Astrocyte (in vitro differentiated cells and primary cell): ENCODE measurements around the gene CYBA. TPM values are rescaled to one million over a fixed set of nuclear protein-coding genes. Genes with fewer than 3 reads are reported as not detected.
A peak's percentile ranks its signal among the peaks of the same experiment; 100 is the strongest.

ENCODE experiments used
- DNase-seq: peaks from one replicate; pipeline ENCODE4 v3.0.0-alpha.2; 2010; ENCODE audit warnings: low read depth
- FAIRE-seq: peaks from 2 replicates; lab custom pipeline; 2011; peaks lifted over from hg19 to GRCh38; lab: Jason Lieb, UNC
- H2AFZ ChIP-seq: 2 replicates; pipeline ENCODE4 v1.6.0; 2012; ENCODE audit warnings: low read depth, low read length, inconsistent platforms
- H3K27ac ChIP-seq: 2 replicates; pipeline ENCODE4 v1.5.1; 2011; ENCODE audit warnings: low read depth, low read length, inconsistent platforms
- H3K27me3 ChIP-seq: 2 replicates; pipeline ENCODE4 v1.6.0; 2011; ENCODE audit warnings: low read length, inconsistent platforms; ENCODE audit not compliant: insufficient read depth
- H3K36me3 ChIP-seq: 2 replicates; pipeline ENCODE4 v1.5.1; 2011; ENCODE audit warnings: low read length, inconsistent platforms; ENCODE audit not compliant: insufficient read depth
- H3K4me1 ChIP-seq: 2 replicates; pipeline ENCODE4 v1.5.1; 2011; ENCODE audit warnings: low read length, inconsistent platforms; ENCODE audit not compliant: insufficient read depth
- H3K4me2 ChIP-seq: 2 replicates; pipeline ENCODE4 v1.6.0; 2012; ENCODE audit warnings: low read length, inconsistent platforms
- H3K4me3 ChIP-seq: 2 replicates; pipeline ENCODE4 v1.5.1; 2011; ENCODE audit warnings: low read depth, mild to moderate bottlenecking, low read length, inconsistent platforms; ENCODE audit not compliant: insufficient read depth
- H3K79me2 ChIP-seq: 2 replicates; pipeline ENCODE4 v1.6.0; 2012; ENCODE audit warnings: mild to moderate bottlenecking, low read length, inconsistent platforms; ENCODE audit not compliant: insufficient read depth
- H3K9ac ChIP-seq: 2 replicates; pipeline ENCODE4 v1.6.0; 2012; ENCODE audit warnings: mild to moderate bottlenecking, low read length, inconsistent platforms
- H3K9me3 ChIP-seq: 2 replicates; pipeline ENCODE4 v1.5.1; 2012; ENCODE audit warnings: low read depth, mild to moderate bottlenecking, low read length, inconsistent platforms; ENCODE audit not compliant: insufficient read depth
- H4K20me1 ChIP-seq: 2 replicates; pipeline ENCODE4 v1.6.0; 2012; ENCODE audit warnings: low read length, inconsistent platforms; ENCODE audit not compliant: insufficient read depth
- H3K27ac Mint-ChIP-seq: one replicate; pipeline ENCODE4 v1.8.0; 2021; ENCODE audit warnings: mild to moderate bottlenecking, mixed read lengths; ENCODE audit not compliant: unreplicated experiment
- H3K27me3 Mint-ChIP-seq: one replicate; pipeline ENCODE4 v1.8.0; 2021; ENCODE audit warnings: low read depth, mixed read lengths; ENCODE audit not compliant: unreplicated experiment
- H3K36me3 Mint-ChIP-seq: one replicate; pipeline ENCODE4 v1.8.0; 2021; ENCODE audit warnings: low read depth, mixed read lengths; ENCODE audit not compliant: unreplicated experiment
- H3K4me1 Mint-ChIP-seq: one replicate; pipeline ENCODE4 v1.8.0; 2021; ENCODE audit warnings: low read depth, mixed read lengths; ENCODE audit not compliant: unreplicated experiment
- H3K4me3 Mint-ChIP-seq: one replicate; pipeline ENCODE4 v1.8.0; 2021; ENCODE audit warnings: mild to moderate bottlenecking, moderate library complexity, mixed read lengths; ENCODE audit not compliant: unreplicated experiment
- H3K9me3 Mint-ChIP-seq: one replicate; pipeline ENCODE4 v1.8.0; 2021; ENCODE audit warnings: mild to moderate bottlenecking, mixed read lengths; ENCODE audit not compliant: unreplicated experiment
- CTCF ChIP-seq: IDR thresholded peaks from 2 replicates; pipeline ENCODE4 v1.5.1; 2011; ENCODE audit warnings: low read depth, mild to moderate bottlenecking, inconsistent platforms, low read length, moderate library complexity; ENCODE audit not compliant: insufficient read depth
- EZH2 ChIP-seq: IDR thresholded peaks from 2 replicates; pipeline ENCODE4 v1.6.1; 2012; ENCODE audit warnings: mild to moderate bottlenecking, low read length, inconsistent platforms; ENCODE audit not compliant: insufficient read depth
- total RNA-seq: library from RNA; stranded (reverse); gene quantifications from 2 replicates; pipeline ENCODE4 v1.2.1, GENCODE V29; 2021

The CYBA gene
- total RNA-seq, 1 donor from 2014 or later = 236 TPM

GRCh38 chr16:88676502-88677242, 25.8 kb upstream of the CYBA start:
- Mint-ChIP-seq H3K4me3 (no peak overlapping the region), H3K36me3 (peaks cover 2% of the 10 kb centered on the region), H3K9me3 (no peaks in the 10 kb centered on the region), H3K27ac (no peak overlapping the region), H3K4me1 (no peaks in the 10 kb centered on the region), H3K27me3 (no peaks in the 10 kb centered on the region)
- Histone ChIP-seq H3K36me3 (no peaks in the 10 kb centered on the region), H2AFZ (no peak overlapping the region), H3K4me2 (no peak overlapping the region), H3K9ac (no peak overlapping the region), H4K20me1 (no peaks in the 10 kb centered on the region), H3K4me1 (no peaks in the 10 kb centered on the region), H3K27me3 (peaks cover 5% of the 10 kb centered on the region), H3K4me3 (no peak overlapping the region), H3K27ac (no peak overlapping the region), H3K9me3 (no peaks in the 10 kb centered on the region), H3K79me2 (no peaks in the 10 kb centered on the region)
- no peak for FAIRE-seq
- DNase-seq = no peak
- TF ChIP-seq CTCF = no peak
- TF ChIP-seq EZH2 = no peak

GRCh38 chr16:88673716-88674379, 23.0 kb upstream of the CYBA start:
- H4K20me1 ChIP-seq = no peaks in the 10 kb centered on the region
- Mint-ChIP-seq H3K36me3 (peaks cover 5% of the 10 kb centered on the region), H3K4me1 (no peaks in the 10 kb centered on the region), H3K27me3 (no peaks in the 10 kb centered on the region), H3K4me3 (no peak overlapping the region), H3K9me3 (no peaks in the 10 kb centered on the region), H3K27ac (no peak overlapping the region)
- DNase-seq = no peak
- TF ChIP-seq CTCF = no peak
- TF ChIP-seq EZH2 = no peak
- H3K79me2 ChIP-seq = no peaks in the 10 kb centered on the region
- H3K4me3 ChIP-seq = no peak overlapping the region
- H2AFZ ChIP-seq = no peak overlapping the region
- H3K4me2 ChIP-seq = no peak overlapping the region
- H3K9ac ChIP-seq = no peak overlapping the region
- no peaks in the 10 kb centered on the region for H3K4me1 ChIP-seq
- no peaks in the 10 kb centered on the region for H3K9me3 ChIP-seq
- H3K27me3 ChIP-seq = peaks cover 5% of the 10 kb centered on the region
- H3K27ac ChIP-seq = no peak overlapping the region
- no peaks in the 10 kb centered on the region for H3K36me3 ChIP-seq
- FAIRE-seq = no peak

- peaks cover 8% of the 10 kb centered on the region for H3K36me3 Mint-ChIP-seq
- Histone ChIP-seq H3K36me3 (no peaks in the 10 kb centered on the region), H3K4me2 (no peak overlapping the region), H3K9me3 (no peaks in the 10 kb centered on the region), H3K4me1 (no peaks in the 10 kb centered on the region), H3K27me3 (peaks cover 4% of the 10 kb centered on the region), H3K9ac (no peak overlapping the region), H3K4me3 (no peak overlapping the region), H3K79me2 (no peaks in the 10 kb centered on the region), H4K20me1 (no peaks in the 10 kb centered on the region), H3K27ac (no peak overlapping the region), H2AFZ (no peak overlapping the region)
- H3K4me3 Mint-ChIP-seq = no peak overlapping the region
- no peak for FAIRE-seq
- no peaks in the 10 kb centered on the region for H3K4me1 Mint-ChIP-seq
- TF ChIP-seq EZH2 (no peak), CTCF (peak; percentile 13)
- H3K9me3 Mint-ChIP-seq = no peaks in the 10 kb centered on the region
- DNase-seq = no peak
- no peak overlapping the region for H3K27ac Mint-ChIP-seq
- no peaks in the 10 kb centered on the region for H3K27me3 Mint-ChIP-seq
These were observed 21.9 kb upstream of the CYBA start for GRCh38 chr16:88672776-88673175.
